ENCODE data around the gene MARS2.

- peak in 3 of 4 experiments; percentile 45 to 74 (median 65) for TF ChIP-seq CTCF (IDR thresholded peaks at IDR 0.05)
- no peak for TF ChIP-seq POLR2A (IDR thresholded peaks at IDR 0.05)
These were observed 2.4 kb downstream of the MARS2 start for GRCh38 chr2:197707316-197708213.

All from prostate gland (tissue), 2 donors.